ENCODE measurements around the gene GABBR2. TPM values are rescaled to one million over a fixed set of nuclear protein-coding genes. Genes with fewer than 3 reads are reported as not detected.
"Not testable (repeated sequence)": the region's sequence is repeated elsewhere in the genome, so short reads cannot be mapped to it uniquely, and the experiment has no call there.

Gene GABBR2
- total and polyA plus RNA-seq, 12 donors, result under 0.01 to 1.3 (median 0.45) TPM

GRCh38 chr9:98285446-98285845 lies 423.3 kb downstream of the GABBR2 start:
- Histone ChIP-seq H3K4me3 (no peak overlapping the region), H3K36me3 (no peaks in the 10 kb centered on the region), H3K9me3 (no peaks in the 10 kb centered on the region), H3K27me3 (peaks cover 0 to 36% (median 13%) of the 10 kb centered on the region in 7 donors), H3K27ac (no peak overlapping the region), H3K4me1 (no peaks in the 10 kb centered on the region)
- ATAC-seq, result no peak
- TF ChIP-seq, protein P1, sequence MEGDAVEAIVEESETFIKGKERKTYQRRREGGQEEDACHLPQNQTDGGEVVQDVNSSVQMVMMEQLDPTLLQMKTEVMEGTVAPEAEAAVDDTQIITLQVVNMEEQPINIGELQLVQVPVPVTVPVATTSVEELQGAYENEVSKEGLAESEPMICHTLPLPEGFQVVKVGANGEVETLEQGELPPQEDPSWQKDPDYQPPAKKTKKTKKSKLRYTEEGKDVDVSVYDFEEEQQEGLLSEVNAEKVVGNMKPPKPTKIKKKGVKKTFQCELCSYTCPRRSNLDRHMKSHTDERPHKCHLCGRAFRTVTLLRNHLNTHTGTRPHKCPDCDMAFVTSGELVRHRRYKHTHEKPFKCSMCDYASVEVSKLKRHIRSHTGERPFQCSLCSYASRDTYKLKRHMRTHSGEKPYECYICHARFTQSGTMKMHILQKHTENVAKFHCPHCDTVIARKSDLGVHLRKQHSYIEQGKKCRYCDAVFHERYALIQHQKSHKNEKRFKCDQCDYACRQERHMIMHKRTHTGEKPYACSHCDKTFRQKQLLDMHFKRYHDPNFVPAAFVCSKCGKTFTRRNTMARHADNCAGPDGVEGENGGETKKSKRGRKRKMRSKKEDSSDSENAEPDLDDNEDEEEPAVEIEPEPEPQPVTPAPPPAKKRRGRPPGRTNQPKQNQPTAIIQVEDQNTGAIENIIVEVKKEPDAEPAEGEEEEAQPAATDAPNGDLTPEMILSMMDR (IDR thresholded peaks at IDR 0.05), result no peak
- intact Hi-C loops (cut with DNase I), result no loop called here
- DNase-seq, result no peak
- WGBS, 2 donors, result 64 to 69% methylated on average over 4 of the region's 4 CpGs

DNA sequence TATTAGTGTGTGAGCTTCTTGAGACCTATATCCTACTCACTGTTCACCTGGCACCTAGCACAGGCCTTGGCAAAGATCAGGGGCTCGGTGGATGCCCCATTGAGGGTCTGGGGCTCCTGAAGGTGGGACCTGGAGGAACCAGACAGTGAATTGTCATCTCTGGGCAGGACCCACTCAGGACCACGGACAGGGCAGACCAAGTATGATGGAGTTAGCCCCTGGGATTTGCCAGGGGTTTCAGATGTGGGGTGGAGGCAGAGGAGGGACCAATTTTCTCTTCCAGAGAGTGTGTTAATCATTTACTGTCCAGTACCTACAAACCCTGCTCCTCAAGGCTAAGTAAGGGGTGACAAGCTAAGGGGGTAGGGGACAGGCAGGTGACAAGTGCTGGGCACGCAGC lies 424.0 kb downstream of the GABBR2 start:
- WGBS, 2 donors, result 72% methylated on average over 3 of the region's 3 CpGs

GRCh38 chr9:98283143-98283542 lies 425.6 kb downstream of the GABBR2 start:
- WGBS, 2 donors, result 73 to 89% methylated on average over 7 of the region's 7 CpGs

More for the DNA sequence above, 424.0 kb downstream of the GABBR2 start:
- Histone ChIP-seq H3K27me3 (peaks cover 0 to 40% (median 20%) of the 10 kb centered on the region in 7 donors), H3K9me3 (no peaks in the 10 kb centered on the region), H3K36me3 (no peaks in the 10 kb centered on the region), H3K27ac (no peak overlapping the region), H3K4me1 (no peaks in the 10 kb centered on the region), H3K4me3 (no peak overlapping the region)
- no peak for DNase-seq
- intact Hi-C loops (cut with DNase I), result no loop called here
- no peak for ATAC-seq
- TF ChIP-seq, protein P1 (IDR thresholded peaks at IDR 0.05), result no peak

GRCh38 chr9:98281281-98281680 lies 427.5 kb downstream of the GABBR2 start:
- H3K27ac ChIP-seq, result no peak overlapping the region
- H3K27me3 ChIP-seq, result peaks cover 0 to 70% (median 31%) of the 10 kb centered on the region in 7 donors
- H3K36me3 ChIP-seq, result no peaks in the 10 kb centered on the region
- H3K4me3 ChIP-seq, result no peak overlapping the region
- H3K4me1 ChIP-seq, result no peaks in the 10 kb centered on the region
- H3K9me3 ChIP-seq, result no peaks in the 10 kb centered on the region
- WGBS, 2 donors, result 88% methylated on average over 1 of the region's 1 CpG
- intact Hi-C loops (cut with DNase I), result no loop called here
- no peak for DNase-seq
- TF ChIP-seq, protein P1 (IDR thresholded peaks at IDR 0.05), result no peak
- no peak for ATAC-seq

More at GRCh38 chr9:98283143-98283542, 425.6 kb downstream of the GABBR2 start:
- H3K36me3 ChIP-seq; H3K9me3 ChIP-seq; ATAC-seq; H3K4me3 ChIP-seq; intact Hi-C loops (cut with DNase I); H3K4me1 ChIP-seq; DNase-seq; H3K27ac ChIP-seq: not testable (repeated sequence)
- peaks cover 0 to 56% (median 26%) of the 10 kb centered on the region in 7 donors for H3K27me3 ChIP-seq

DNA sequence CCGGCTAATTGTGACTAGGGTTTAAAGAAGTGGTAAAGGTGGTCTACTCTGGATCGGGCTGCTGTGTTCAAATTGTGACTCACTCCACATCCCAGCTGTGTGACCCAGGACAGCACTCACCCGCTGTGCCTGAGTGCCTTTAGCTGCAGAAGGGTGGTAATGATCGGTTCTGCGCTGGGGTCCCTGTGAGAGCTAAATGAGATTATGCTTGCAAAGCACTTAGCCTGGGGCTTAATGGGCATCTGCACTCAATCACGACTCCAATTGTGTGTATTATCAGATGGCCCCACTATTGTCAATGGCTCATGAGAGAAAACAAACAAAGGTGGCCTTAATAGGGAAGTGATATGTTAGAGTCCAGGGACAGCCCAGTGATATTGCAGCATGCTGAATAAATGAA lies 428.2 kb downstream of the GABBR2 start:
- TF ChIP-seq, protein P1 (IDR thresholded peaks at IDR 0.05), result no peak
- Histone ChIP-seq H3K9me3 (no peaks in the 10 kb centered on the region), H3K27ac (no peak overlapping the region), H3K4me1 (no peaks in the 10 kb centered on the region), H3K36me3 (no peaks in the 10 kb centered on the region), H3K27me3 (peaks cover 0 to 73% (median 31%) of the 10 kb centered on the region in 7 donors), H3K4me3 (no peak overlapping the region)
- DNase-seq, result no peak
- intact Hi-C loops (cut with DNase I), result no loop called here
- no peak for ATAC-seq
- WGBS, 2 donors, result 36 to 44% methylated on average over 6 of the region's 6 CpGs
